SK-N-SH treated with all-trans-retinoic acid at 6 μM for 48 hours (cell line): Measurements from ENCODE around the gene ELMOD3.

Source experiments
- ARNTL ChIP-seq: fragments of 450-650 bp; formaldehyde crosslinking; IDR thresholded peaks from 2 replicates; pipeline ENCODE4 v1.5.0; 2020; ENCODE audit warnings: low read depth, mild to moderate bottlenecking, moderate library complexity, borderline replicate concordance
- CREB5 ChIP-seq: fragments of 250-450 bp; sonication (Bioruptor Pico); IDR thresholded peaks from 2 replicates; pipeline ENCODE4 v1.5.1; 2020; ENCODE audit warnings: low read depth, mild to moderate bottlenecking, moderate library complexity
- CSDC2 ChIP-seq: fragments of 250-450 bp; sonication (Bioruptor Pico); IDR thresholded peaks from 2 replicates; pipeline ENCODE4 v1.5.0; 2020; ENCODE audit warnings: mild to moderate bottlenecking, moderate library complexity
- ESRRG ChIP-seq: fragments of 250-450 bp; sonication (Bioruptor Pico); IDR thresholded peaks from 2 replicates; pipeline ENCODE4 v1.6.1; 2021; ENCODE audit warnings: mild to moderate bottlenecking
- PATZ1 ChIP-seq: fragments of 250-450 bp; sonication (Bioruptor Pico); IDR thresholded peaks from 2 replicates; pipeline ENCODE4 v1.8.0; 2020; ENCODE audit warnings: mild to moderate bottlenecking, moderate library complexity, borderline replicate concordance
- POU6F1 ChIP-seq: fragments of 250-450 bp; sonication (Bioruptor Pico); IDR thresholded peaks from 2 replicates; pipeline ENCODE4 v1.8.0; 2021; ENCODE audit warnings: low read depth, mild to moderate bottlenecking, moderate library complexity, borderline replicate concordance
- PPARA ChIP-seq: fragments of 250-450 bp; sonication (Bioruptor Pico); IDR thresholded peaks from 2 replicates; pipeline ENCODE4 v1.5.0; 2020; ENCODE audit warnings: mild to moderate bottlenecking, borderline replicate concordance
- ZFP3 ChIP-seq: fragments of 250-450 bp; sonication (Bioruptor Pico); IDR thresholded peaks from 2 replicates; pipeline ENCODE4 v1.5.0; 2020; ENCODE audit warnings: mild to moderate bottlenecking, moderate library complexity
- ZNF565 ChIP-seq: fragments of 450-650 bp; formaldehyde crosslinking; conservative IDR thresholded peaks from 2 replicates; pipeline ENCODE4 v1.5.0; 2020; ENCODE audit warnings: low read depth, mild to moderate bottlenecking, moderate library complexity

- no peak for TF ChIP-seq PATZ1 (CRISPR knock-in tag)
- TF ChIP-seq CSDC2 (CRISPR knock-in tag): no peak
- no peak for TF ChIP-seq ARNTL (CRISPR knock-in tag)
- no peak for TF ChIP-seq CREB5 (CRISPR knock-in tag)
- no peak for TF ChIP-seq ESRRG (CRISPR knock-in tag)
- TF ChIP-seq ZFP3 (CRISPR knock-in tag): no peak
- no peak for TF ChIP-seq PPARA (CRISPR knock-in tag)
- TF ChIP-seq POU6F1 (CRISPR knock-in tag): no peak
- TF ChIP-seq ZNF565 (CRISPR knock-in tag): no peak
These were observed 63.8 kb downstream of the ELMOD3 start, which contains the start of gene SH2D6 for GRCh38 chr2:85418132-85419008.
